ENCODE measurements around the gene HARS1. TPM values are rescaled to one million over a fixed set of nuclear protein-coding genes. Genes with fewer than 3 reads are reported as not detected.
A peak's percentile ranks its signal among the peaks of the same experiment; 100 is the strongest.

Gene HARS1, protein sequence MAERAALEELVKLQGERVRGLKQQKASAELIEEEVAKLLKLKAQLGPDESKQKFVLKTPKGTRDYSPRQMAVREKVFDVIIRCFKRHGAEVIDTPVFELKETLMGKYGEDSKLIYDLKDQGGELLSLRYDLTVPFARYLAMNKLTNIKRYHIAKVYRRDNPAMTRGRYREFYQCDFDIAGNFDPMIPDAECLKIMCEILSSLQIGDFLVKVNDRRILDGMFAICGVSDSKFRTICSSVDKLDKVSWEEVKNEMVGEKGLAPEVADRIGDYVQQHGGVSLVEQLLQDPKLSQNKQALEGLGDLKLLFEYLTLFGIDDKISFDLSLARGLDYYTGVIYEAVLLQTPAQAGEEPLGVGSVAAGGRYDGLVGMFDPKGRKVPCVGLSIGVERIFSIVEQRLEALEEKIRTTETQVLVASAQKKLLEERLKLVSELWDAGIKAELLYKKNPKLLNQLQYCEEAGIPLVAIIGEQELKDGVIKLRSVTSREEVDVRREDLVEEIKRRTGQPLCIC
- total RNA-seq, result 46.7 and 49.7 TPM in 2 replicates

DNA sequence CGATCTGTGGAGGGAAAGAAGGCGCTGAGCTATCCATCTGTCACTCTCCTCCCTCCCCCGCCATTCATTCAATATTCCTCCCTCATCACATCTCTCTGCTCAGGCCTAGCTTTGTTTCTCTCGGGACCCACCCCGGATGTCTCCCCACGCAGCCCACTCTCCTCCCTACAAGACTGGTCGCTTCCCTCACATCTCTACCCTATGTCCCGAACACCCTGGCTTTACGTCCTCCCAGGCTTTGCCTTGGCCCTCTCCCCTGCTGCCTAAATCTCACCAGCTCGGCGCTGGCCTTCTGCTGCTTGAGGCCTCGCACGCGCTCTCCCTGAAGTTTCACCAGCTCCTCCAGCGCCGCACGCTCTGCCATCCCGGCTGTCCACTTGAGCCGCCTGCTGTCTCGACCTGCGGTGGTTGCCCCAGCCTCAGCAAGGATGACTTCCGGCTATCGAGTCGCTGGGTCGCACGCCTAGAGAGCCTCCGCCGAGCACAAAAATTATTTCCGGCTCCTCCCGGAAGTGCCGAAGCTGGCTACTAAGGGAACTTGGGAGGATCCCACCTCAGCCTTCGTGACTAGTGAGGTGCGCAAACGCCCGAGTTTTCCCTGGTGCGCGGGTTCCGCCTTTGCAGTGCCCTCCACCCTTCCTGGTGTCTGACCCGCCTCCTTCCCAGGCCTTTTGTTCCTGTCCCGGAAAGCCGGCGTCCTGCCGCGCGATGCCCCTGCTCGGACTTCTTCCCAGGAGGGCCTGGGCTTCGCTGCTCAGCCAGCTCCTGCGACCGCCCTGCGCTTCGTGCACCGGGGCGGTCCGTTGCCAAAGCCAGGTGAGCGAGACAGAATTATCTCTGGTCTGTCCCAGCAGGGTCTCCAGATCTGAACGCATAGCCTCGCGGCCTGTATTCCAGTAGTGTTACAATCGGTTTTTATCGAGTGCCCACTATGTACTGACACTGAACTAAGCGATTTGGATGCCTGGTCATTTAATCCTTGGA is at the start of gene HARS1, which contains the start of gene HARS2:
HARS1 (minus strand) TSS at position 430 of the 984 bp plus-strand sequence; CDS start at position 364, 66 bp downstream.
HARS2 (plus strand) TSS at position 515 of the 984 bp plus-strand sequence; CDS start at position 709, 194 bp downstream.

DNA sequence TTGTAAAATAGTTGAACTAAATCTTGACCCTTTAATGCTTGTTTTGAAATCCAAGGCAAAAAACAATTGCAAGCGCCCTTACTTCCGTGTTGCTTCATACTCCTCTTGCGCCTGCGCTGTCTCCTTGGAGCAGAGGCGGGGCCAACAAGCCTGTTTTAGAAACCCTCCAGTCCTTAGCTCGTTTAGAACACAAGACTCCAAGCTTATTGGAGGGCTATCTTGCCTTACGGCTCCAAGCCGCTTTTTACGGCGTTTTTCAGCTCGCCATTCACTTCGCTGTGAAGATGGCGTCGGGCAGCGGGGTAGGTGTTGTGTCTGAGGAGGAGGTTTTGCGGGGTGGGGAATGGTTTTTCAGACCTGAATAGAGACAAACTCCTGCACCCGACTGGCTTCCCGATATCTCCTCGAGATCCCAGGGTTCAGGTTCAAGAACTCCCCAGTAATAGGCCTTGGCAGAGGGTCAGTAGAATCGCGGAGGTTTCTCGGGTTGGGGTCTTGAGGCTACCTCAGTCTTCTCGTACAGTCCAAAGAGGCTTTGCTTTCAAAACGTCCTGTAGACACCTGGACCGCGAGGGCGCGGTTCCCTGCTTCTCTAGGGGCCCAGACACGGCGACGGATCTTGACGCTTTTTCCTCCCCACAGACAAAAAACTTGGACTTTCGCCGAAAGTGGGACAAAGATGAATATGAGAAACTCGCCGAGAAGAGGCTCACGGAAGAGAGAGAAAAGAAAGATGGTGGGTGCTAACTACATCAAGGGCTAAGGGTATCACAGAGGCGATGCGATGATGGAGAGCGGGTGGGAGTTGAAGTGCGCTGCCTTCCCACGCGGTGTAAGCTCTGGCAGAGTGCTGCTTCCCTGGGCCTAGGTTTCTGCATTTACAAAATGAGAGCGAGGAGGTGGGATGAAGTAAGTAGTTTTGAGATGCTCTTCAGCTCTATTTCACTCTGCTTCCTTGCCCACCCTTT is 9.3 kb upstream of the HARS1 start, which contains the start of gene ZMAT2:
ZMAT2 (plus strand) TSS at position 271 of the 968 bp plus-strand sequence; CDS start at position 285, 14 bp downstream.

GRCh38 chr5:140673187-140673976 is 17.8 kb downstream of the HARS1 start, which contains the start of gene DND1:
Gene DND1 (minus strand): TSS chr5:140673576. CDS start chr5:140673542, 34 bp downstream.

GRCh38 chr5:140664359-140665119 is 26.6 kb downstream of the HARS1 start, which contains the start of gene WDR55:
Gene WDR55 (plus strand): TSS chr5:140664904. CDS start chr5:140664913, 9 bp downstream.

GRCh38 chr5:140639148-140639981 is 51.8 kb downstream of the HARS1 start, which contains the start of gene TMCO6:
Gene TMCO6 (plus strand): TSS chr5:140639451. CDS start chr5:140639528, 77 bp downstream.

DNA sequence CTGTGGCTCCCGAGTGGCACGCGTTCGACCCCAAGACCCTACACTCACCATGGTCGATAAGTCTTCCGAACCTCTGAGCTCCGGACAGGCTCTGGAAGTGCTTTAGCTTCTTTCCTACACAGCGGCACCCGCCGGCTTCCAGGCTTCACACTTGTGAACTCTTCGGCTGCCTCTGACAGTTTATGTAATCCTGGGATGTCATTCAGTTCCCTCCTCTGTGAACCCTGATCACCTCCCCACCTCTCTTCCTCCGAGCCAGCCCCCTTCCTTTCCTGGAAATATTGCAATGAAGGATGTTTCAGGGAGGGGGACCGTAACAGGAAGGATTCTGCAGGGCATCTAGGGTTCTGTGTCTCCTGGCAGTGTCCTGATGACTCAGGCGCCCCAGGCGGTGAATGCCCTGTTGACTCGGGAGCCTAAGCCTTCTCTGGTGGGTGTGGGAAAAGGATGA is 58.1 kb downstream of the HARS1 start, which contains the start of gene CD14:
CD14 (minus strand) TSS at position 155 of the 451 bp plus-strand sequence; CDS start at position 51, 104 bp downstream.

Small RNA genes lying within 50 kb of the gene (small RNA-seq; reads per million reads assigned to genes)
- gene VTRNA1-1, result 78.5 reads per million, percentile 98 among the genes with 10 or more reads in this experiment
- 74.5 reads per million, percentile 98 among the genes with 10 or more reads in this experiment for gene VTRNA1-2
- gene VTRNA1-3, result 2.8 reads per million, percentile 59 among the genes with 10 or more reads in this experiment

Other genes with a start within 250 kb of the HARS1 start
- 1.5 and 3.4 TPM in 2 replicates for gene EIF4EBP3, start 143.7 kb downstream of the HARS1 start, total RNA-seq
- gene SRA1, start 133.9 kb downstream of the HARS1 start, total RNA-seq, result 29.0 and 31.2 TPM in 2 replicates
- gene APBB3, start 126.8 kb downstream of the HARS1 start, total RNA-seq, result 20.1 and 24.2 TPM in 2 replicates
- gene SLC35A4, start 126.5 kb downstream of the HARS1 start, total RNA-seq, result 21.1 and 28.9 TPM in 2 replicates
- gene CD14, start 58.2 kb downstream of the HARS1 start, total RNA-seq, result 2.8 and 6.3 TPM in 2 replicates
- gene TMCO6, start 51.9 kb downstream of the HARS1 start, total RNA-seq, result 10.5 and 12.5 TPM in 2 replicates
- 14.1 and 22.2 TPM in 2 replicates for gene NDUFA2, start 43.7 kb downstream of the HARS1 start, total RNA-seq
- gene IK, start 43.5 kb downstream of the HARS1 start, total RNA-seq, result 54.7 and 68.2 TPM in 2 replicates
- 29.0 and 34.4 TPM in 2 replicates for gene WDR55, start 26.5 kb downstream of the HARS1 start, total RNA-seq
- 0.24 and 0.49 TPM in 2 replicates for gene DND1, start 17.8 kb downstream of the HARS1 start, total RNA-seq
- 22.2 and 23.5 TPM in 2 replicates for gene HARS2, start 85 bp upstream of the HARS1 start, total RNA-seq
- gene ZMAT2, start 9.1 kb upstream of the HARS1 start, total RNA-seq, result 24.3 and 24.4 TPM in 2 replicates
- gene PCDHA1, start 94.8 kb upstream of the HARS1 start, total RNA-seq, result under 0.01 TPM in 1 of 2 replicates, not detected in the other
- gene PCDHA2, start 103.5 kb upstream of the HARS1 start, total RNA-seq, result 0.12 and 0.16 TPM in 2 replicates
- gene PCDHA3, start 109.7 kb upstream of the HARS1 start, total RNA-seq, result 0.32 and 0.61 TPM in 2 replicates
- 0.49 and 1.1 TPM in 2 replicates for gene PCDHA4, start 115.7 kb upstream of the HARS1 start, total RNA-seq
- 0.16 and 0.24 TPM in 2 replicates for gene PCDHA5, start 130.2 kb upstream of the HARS1 start, total RNA-seq
- 1.1 and 2.1 TPM in 2 replicates for gene PCDHA6, start 136.6 kb upstream of the HARS1 start, total RNA-seq
- gene PCDHA7, start 142.9 kb upstream of the HARS1 start, total RNA-seq, result 0.36 and 0.49 TPM in 2 replicates
- gene PCDHA8, start 149.8 kb upstream of the HARS1 start, total RNA-seq, result 0.16 and 0.24 TPM in 2 replicates
- gene PCDHA9, start 157.0 kb upstream of the HARS1 start, total RNA-seq, result 0.16 and 0.36 TPM in 2 replicates
- 0.32 and 0.85 TPM in 2 replicates for gene PCDHA10, start 164.5 kb upstream of the HARS1 start, total RNA-seq
- gene PCDHA11, start 177.6 kb upstream of the HARS1 start, total RNA-seq, result 0.24 and 0.49 TPM in 2 replicates
- gene PCDHA12, start 183.9 kb upstream of the HARS1 start, total RNA-seq, result 0.16 and 0.36 TPM in 2 replicates
- gene PCDHA13, start 190.8 kb upstream of the HARS1 start, total RNA-seq, result 0.32 and 0.36 TPM in 2 replicates
- gene PCDHAC1, start 234.9 kb upstream of the HARS1 start, total RNA-seq, result 0.36 and 0.49 TPM in 2 replicates

Measured in hair follicle dermal papilla cell (primary cell).